Neutrophil (primary cell): Measurements from ENCODE around the gene SUOX.

Experiments used
- H3K27ac ChIP-seq: fragments of 200-600 bp; sonication (generic); 2 replicates; pipeline ENCODE4 v1.5.1; 2016; ENCODE audit warnings: mild to moderate bottlenecking, moderate library complexity
- H3K27me3 ChIP-seq: fragments of 200-600 bp; sonication (generic); 2 replicates; pipeline ENCODE4 v1.6.0; 2016; ENCODE audit warnings: mild to moderate bottlenecking
- H3K36me3 ChIP-seq: fragments of 200-600 bp; sonication (generic); 2 replicates; pipeline ENCODE4 v1.5.1; 2017
- H3K4me1 ChIP-seq, 2 experiments: fragments of 200-600 bp in 1 of 2; sonication (generic) in 1 of 2; 1 replicate in 1 of 2; 2 replicates in 1 of 2; pipeline versions ENCODE4 v1.5.1 to v1.6.1; 2013 to 2016; ENCODE audit warnings: low read depth in 1 of 2, low read length in 1 of 2, mild to moderate bottlenecking in 1 of 2, moderate library complexity in 1 of 2; ENCODE audit not compliant: control insufficient read depth in 1 of 2, insufficient read depth in 1 of 2
- H3K4me3 ChIP-seq, 2 experiments: fragments of 200-600 bp in 1 of 2; sonication (generic) in 1 of 2; 1 replicate in 1 of 2; 2 replicates in 1 of 2; pipeline ENCODE4 v1.5.1; 2013 to 2016; ENCODE audit warnings: low read depth in 1 of 2, low read length in 1 of 2, mild to moderate bottlenecking in 1 of 2, moderate library complexity in 1 of 2
- H3K9me3 ChIP-seq: fragments of 200-600 bp; sonication (generic); 2 replicates; pipeline ENCODE4 v1.5.1; 2016
- TF ChIP-seq, protein P1 (sequence below): fragments of 200-600 bp; sonication (generic); IDR thresholded peaks from 2 replicates; pipeline ENCODE4 v1.5.1; 2016; ENCODE audit warnings: antibody characterized with exemption

The SUOX gene

DNA sequence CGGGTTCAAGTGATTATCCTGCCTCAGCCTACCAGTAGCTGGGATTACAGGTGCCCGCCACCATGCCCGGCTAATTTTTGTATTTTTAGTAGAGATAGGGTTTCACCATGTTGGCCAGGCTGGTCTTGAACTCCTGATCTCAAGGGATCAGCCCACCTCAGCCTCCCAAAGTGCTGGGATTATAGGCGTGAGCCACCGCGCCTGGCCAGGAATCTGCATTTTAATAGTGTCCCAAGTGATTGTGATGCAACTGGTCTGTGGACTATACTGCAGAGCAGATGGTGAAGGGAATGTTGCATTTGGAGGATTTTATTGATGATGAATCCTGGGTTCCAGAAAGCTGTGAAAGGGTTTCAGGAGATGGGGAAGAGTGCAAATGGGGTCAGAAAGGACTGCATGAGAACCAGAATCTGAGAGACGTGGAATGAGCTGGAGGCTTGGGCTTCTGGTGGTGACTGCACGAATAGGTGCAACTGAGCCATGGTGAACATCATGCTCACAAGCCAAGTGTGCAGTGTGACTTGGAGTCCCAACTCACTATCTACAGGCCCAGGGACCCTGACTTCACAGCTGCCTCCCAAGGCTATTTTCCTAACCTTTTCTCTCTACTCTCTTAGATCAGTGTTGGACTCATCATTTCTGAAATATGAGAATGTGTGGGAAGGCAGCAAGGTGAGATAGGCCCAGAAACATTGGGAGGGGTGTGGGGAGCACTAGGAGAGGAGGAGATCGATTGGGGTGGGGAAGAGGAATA is 49.1 kb downstream of the SUOX start:
- H3K4me3 ChIP-seq = no peak overlapping the region
- no peaks in the 10 kb centered on the region for H3K27me3 ChIP-seq
- peaks cover 13 to 14% of the 10 kb centered on the region in 2 experiments for H3K4me1 ChIP-seq
- TF ChIP-seq, protein P1, sequence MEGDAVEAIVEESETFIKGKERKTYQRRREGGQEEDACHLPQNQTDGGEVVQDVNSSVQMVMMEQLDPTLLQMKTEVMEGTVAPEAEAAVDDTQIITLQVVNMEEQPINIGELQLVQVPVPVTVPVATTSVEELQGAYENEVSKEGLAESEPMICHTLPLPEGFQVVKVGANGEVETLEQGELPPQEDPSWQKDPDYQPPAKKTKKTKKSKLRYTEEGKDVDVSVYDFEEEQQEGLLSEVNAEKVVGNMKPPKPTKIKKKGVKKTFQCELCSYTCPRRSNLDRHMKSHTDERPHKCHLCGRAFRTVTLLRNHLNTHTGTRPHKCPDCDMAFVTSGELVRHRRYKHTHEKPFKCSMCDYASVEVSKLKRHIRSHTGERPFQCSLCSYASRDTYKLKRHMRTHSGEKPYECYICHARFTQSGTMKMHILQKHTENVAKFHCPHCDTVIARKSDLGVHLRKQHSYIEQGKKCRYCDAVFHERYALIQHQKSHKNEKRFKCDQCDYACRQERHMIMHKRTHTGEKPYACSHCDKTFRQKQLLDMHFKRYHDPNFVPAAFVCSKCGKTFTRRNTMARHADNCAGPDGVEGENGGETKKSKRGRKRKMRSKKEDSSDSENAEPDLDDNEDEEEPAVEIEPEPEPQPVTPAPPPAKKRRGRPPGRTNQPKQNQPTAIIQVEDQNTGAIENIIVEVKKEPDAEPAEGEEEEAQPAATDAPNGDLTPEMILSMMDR = no peak
- H3K27ac ChIP-seq = no peak overlapping the region
- H3K9me3 ChIP-seq = no peaks in the 10 kb centered on the region
- H3K36me3 ChIP-seq = peaks cover 19% of the 10 kb centered on the region

DNA sequence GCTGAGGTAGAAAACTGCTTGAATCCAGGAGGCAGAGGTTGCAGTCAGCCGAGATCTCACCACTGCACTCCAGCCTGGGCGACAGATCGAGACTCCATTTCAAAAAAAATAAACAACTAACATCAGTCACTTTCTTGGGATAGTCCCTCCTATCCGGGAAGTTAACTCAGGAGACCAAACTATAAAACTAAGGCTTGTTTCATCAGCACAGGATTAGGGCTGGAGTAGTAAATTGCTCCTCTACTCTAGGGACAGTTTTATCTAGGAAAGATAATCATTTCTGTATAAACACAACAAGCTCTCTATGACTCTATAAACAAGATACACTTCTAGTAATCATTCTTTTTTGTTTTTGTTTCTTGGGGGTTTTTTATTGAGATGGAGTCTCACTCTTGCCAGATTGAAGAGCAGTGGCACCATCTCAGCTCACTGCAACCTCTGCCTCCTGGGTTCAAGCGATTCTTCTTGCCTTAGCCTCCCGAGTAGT is 56.4 kb downstream of the SUOX start:
- Histone ChIP-seq H3K4me1 (no peaks in the 10 kb centered on the region), H3K4me3 (no peak overlapping the region), H3K27me3 (no peaks in the 10 kb centered on the region), H3K27ac (no peak overlapping the region), H3K36me3 (no peaks in the 10 kb centered on the region), H3K9me3 (no peaks in the 10 kb centered on the region)
- TF ChIP-seq, protein P1 = no peak
